ENCODE measurements around the gene ASB13.

Gene ASB13

DNA sequence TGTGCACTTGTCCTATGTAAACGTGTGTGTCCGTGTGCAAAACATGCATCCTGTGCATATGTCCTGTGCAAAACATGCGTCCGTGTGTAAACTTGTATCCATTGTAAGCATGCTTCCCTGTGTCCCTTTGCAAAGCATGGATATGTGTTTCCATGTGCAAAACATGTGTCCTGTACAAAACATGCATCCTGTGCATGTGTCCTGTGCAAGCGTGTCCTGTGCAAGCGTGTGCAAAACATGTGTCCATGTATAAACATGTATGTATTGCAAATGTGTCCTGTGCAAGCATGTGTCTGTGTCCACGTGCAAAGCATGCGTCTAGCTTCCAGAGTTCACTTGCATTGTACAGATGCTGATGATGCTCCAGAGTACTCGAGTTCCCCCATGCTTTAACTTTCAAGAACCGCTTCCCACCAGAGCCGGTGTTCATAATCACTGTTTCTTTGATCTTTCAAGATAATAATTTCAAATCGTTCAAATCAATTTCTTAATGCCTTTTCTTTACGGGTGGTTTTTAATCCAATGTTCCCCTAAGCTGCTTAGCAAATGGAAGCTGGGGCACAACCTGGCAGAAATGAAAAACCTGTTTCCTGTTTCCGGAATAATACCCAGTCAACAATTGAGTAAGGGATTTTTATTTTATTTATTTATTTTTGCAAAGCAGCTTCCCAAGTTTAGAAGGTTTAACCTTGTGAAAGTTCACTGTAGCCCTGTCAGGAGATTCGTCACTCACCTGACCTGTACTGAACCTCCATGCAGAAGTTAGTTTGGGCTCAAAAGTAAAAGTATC is 641 bp upstream of the ASB13 start:
- FAIRE-seq = no peak
- TF ChIP-seq POLR2AphosphoS5 (IDR thresholded peaks at IDR 0.05; ENCODE audit: low read depth, low read length) (no peak), TAF1 (IDR thresholded peaks at IDR 0.05; ENCODE audit: borderline replicate concordance, low read depth, low read length) (no peak), POLR2A (IDR thresholded peaks at IDR 0.05; ENCODE audit: low read depth, low read length) (no peak)
- no peak for DNase-seq (ENCODE audit: insufficient read length)

DNA sequence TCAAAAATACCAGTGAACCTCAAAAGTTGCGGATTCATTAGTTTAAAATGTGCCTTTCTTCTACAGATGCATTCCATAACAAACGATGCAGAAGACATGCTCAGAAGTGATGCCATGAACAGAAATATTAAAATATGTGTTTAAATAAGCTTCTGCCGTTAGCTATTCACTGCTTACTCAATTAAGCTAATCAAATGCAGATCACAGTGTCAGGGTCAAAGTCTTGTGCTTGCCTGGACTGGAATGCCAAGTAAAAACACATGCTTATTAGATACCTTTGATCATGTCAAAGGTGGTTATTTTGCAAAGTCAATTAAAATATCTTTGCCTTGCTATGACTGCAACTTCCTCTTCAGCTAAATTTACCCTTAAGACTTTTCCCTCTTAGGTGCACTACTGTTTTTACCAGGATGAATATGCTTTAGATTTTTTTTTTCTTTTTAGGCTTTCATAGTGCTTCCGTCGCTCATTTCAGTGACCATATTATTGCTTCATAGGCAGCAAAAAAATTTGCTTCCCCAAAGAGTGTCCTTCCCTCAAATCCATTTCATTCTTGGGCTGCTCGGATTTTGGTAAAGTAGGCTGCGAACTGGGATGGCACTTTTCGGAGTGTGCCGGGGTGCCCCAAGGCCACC is 905 bp downstream of the ASB13 start:
- FAIRE-seq (no peak), DNase-seq (ENCODE audit: insufficient read length) (no peak)
- no peak for TF ChIP-seq TAF1 (IDR thresholded peaks at IDR 0.05; ENCODE audit: borderline replicate concordance, low read depth, low read length)
- no peak for TF ChIP-seq POLR2AphosphoS5 (IDR thresholded peaks at IDR 0.05; ENCODE audit: low read depth, low read length)
- TF ChIP-seq POLR2A (IDR thresholded peaks at IDR 0.05; ENCODE audit: low read depth, low read length) = no peak

DNA sequence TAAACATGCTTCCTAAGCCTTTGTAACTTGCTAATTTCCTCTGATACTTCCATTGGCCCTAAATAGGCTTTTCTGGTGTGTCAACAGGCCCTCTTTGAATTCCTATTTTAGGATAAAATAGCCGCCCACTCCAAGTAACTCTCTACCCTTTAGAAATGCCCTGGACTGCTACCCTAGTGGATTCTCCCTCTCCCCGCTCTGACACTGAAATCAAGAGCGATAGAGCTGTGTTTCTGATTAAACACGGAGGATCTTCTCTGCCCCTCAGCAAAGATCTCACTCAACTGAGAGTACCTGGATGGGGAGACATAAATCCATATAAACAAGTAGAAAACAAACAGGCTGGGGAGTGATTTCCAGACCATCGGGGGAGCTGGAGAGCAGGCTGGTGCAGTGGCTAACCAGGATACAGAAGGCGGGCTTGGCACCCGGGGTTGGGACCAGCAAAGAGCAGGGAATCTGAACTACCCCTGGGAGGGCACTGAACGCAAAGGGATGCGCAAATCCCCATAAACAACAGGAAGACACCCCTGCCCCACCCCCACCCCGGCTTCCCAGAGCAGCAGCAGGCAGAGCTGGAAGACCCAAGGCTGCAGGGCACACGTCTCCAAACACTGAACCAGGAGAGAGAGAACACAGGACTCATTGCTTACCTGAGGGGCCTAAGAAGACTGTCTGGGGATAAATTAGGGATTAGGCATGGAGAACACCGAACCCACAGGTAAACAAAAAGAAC is 2.5 kb downstream of the ASB13 start:
- TF ChIP-seq TAF1 (IDR thresholded peaks at IDR 0.05; ENCODE audit: borderline replicate concordance, low read depth, low read length) = no peak
- TF ChIP-seq POLR2A (IDR thresholded peaks at IDR 0.05; ENCODE audit: low read depth, low read length) = no peak
- TF ChIP-seq POLR2AphosphoS5 (IDR thresholded peaks at IDR 0.05; ENCODE audit: low read depth, low read length) = no peak
- DNase-seq (ENCODE audit: insufficient read length) (no peak), FAIRE-seq (no peak)

DNA sequence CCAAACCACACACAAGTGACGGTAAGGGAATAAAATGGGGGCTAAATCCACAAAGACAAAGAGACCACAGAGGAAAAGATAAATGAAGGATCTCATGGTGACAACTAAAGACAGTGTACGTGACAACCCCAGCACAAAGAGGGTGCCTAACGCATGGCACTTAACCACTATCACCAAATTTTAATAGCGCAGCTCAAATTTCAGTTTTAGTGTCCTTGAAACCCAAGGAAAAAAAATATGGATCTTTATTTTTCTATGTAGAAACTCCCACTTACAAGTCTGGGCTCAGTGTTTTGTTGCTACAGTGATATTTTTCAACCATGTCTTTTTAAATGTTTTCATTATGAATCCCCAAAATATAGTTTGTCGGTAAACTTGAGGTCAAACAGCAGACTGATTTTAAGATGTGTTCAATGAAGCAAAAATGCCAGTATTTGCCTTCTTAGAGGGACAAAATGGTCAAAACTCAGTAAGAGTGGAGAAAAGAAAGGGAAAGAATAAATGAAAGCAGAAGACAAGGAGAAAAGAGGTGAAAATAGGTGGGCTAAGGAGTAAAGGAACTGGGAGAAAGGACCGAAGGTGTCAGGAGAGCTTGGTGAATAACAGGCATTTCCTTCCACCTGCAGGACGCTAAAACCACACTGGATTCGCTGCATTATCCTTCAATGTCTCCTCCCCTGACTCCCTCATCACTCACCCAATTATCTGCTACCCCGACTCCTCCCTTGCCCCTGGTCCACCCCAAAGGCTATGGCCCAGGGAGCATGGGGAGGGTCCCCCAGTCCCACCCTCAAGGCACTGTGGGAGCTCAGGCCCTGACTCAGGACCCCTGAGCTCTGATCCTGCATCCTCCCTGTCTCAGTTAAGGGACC is 3.5 kb downstream of the ASB13 start:
- DNase-seq (ENCODE audit: insufficient read length) (no peak), FAIRE-seq (peak; percentile 21)
- TF ChIP-seq TAF1 (IDR thresholded peaks at IDR 0.05; ENCODE audit: borderline replicate concordance, low read depth, low read length) (no peak), POLR2AphosphoS5 (IDR thresholded peaks at IDR 0.05; ENCODE audit: low read depth, low read length) (no peak), POLR2A (IDR thresholded peaks at IDR 0.05; ENCODE audit: low read depth, low read length) (no peak)

DNA sequence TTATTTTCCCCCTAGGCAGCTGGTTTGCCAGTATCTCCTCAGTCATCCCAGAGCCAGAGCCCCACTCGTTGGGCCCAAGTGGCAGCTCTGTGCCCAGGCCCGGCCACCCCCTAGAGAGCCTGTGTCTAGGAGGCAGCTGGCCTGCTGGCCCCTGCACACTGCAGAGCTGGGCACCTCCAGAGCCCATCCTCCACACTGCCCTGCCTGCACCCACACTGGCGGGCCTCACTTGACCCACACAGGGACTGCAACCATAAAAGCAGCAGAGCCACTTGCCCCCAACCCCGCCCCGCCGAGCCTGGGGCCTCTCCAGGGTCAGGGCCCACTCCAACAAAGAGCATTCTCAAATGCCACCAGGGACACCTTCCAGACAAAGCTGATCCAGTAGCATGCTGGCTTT is 5.4 kb downstream of the ASB13 start:
- DNase-seq (ENCODE audit: insufficient read length) (no peak), FAIRE-seq (no peak)
- TF ChIP-seq POLR2AphosphoS5 (IDR thresholded peaks at IDR 0.05; ENCODE audit: low read depth, low read length) (no peak), TAF1 (IDR thresholded peaks at IDR 0.05; ENCODE audit: borderline replicate concordance, low read depth, low read length) (no peak), POLR2A (IDR thresholded peaks at IDR 0.05; ENCODE audit: low read depth, low read length) (no peak)

DNA sequence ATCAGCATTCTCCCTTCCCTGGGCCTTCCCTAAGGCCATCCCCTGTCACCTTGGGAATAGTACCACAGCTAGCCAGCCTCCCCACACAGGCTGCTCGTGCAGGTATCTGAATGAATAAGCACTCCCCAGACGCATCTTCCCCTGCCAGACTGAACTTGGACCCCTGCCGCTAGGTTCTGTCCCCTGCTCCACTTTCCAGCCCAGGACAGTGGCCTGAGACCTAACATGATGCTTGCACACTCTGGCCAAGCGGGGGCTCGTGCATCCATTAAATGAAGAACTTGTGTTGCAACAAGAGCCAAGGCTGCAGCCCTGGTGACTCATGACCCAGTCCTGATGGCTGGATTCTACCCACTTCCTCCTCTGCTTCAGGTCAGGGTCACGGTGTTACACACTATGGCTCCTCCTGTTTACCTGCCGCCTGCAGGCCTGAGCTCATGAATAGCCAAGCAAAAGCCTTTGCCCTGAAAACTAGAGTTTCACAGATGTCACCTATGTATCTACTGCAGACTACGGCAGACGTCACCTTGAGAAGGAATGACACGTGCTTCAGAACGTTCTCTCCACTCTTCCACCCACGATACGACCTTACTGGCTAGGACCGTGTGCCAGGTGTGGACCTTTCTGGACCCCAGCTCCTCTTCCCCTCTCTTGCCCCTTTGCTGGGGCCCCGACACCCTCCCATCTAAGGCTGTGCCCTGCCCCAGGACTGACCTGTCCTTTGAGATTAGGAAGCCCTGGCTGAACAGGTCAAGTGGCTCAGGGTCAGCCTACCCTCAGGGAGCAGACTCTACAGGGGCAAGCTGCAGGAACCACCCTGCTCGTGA is 6.5 kb downstream of the ASB13 start:
- TF ChIP-seq POLR2A (IDR thresholded peaks at IDR 0.05; ENCODE audit: low read depth, low read length) = no peak
- no peak for TF ChIP-seq POLR2AphosphoS5 (IDR thresholded peaks at IDR 0.05; ENCODE audit: low read depth, low read length)
- TF ChIP-seq TAF1 (IDR thresholded peaks at IDR 0.05; ENCODE audit: borderline replicate concordance, low read depth, low read length) = no peak
- no peak for DNase-seq (ENCODE audit: insufficient read length)
- FAIRE-seq = peak; percentile 90

DNA sequence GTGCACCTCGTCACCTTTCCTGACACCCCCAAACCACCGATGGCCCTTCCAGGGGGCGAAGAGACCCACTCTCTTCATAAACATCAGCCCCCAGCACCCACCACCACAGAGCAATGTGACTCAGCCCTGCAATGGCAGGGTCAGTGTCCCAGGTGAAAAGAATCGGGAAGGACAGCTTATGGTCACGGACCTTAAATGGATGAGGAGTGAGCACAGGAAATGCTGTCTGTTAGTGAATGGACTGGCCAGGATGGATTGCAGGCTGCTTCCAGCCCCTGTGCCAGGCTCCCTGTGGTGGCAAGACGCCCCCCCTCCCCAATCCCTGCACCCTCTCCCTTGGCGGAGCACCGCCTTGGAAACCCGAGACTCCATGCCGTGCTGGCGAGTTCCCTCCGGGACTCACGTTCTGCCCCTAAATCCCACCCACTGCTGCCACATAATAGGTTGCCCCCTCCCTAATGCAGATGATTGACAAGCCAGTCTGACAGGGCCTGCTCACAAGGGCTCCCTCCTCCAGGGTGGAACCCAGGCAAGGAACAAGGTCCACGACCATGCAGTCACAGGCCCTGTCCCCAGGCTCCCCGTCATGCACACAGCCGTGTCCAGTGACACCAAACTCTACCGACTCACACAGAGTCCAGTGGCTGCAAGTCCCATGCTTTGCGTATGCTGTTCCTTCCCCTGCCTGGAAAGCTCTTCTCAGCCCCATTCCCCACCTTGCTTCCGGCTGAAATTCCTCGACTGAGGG is 7.3 kb downstream of the ASB13 start:
- DNase-seq (ENCODE audit: insufficient read length) = no peak
- no peak for FAIRE-seq
- TF ChIP-seq POLR2A (IDR thresholded peaks at IDR 0.05; ENCODE audit: low read depth, low read length) (no peak), TAF1 (IDR thresholded peaks at IDR 0.05; ENCODE audit: borderline replicate concordance, low read depth, low read length) (no peak)

DNA sequence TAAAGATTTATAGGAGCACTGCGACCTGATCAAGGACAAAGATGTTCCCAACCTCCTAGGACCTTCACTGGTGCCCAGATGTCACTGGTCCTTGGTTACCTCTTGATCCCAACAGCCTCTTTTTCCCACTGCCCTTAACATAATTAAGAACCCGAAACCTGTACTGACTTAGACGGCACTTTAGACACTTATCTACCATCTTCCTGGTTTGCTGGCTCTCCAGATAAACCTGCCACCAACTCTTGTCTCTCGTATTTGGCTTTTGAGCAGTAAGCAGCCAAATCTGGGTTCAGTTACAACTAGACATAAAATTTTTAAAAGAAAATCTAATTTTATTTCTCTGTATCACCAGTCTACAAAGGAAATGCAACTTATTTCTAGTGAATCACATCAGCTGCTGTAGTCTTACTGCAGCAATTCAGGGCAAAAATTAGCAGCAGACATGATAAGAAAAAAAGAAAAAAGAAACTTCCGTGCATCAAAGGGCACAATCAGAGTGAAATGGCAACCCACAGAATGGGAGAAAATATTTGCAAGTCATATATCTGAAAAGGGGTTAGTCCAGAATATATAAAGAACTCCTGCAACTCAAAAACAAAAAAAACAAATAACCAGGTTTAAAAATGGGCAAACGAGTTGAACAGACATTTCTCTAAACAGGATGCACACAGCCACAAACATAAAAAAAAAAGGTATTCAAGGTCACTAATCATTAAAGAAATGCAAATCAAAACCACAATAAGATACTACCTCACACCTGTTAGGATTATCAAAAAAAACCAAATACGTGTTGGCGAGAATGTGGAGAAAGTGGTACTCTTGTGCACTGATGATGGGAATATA is 9.4 kb downstream of the ASB13 start:
- FAIRE-seq (no peak), DNase-seq (ENCODE audit: insufficient read length) (no peak)
- no peak for TF ChIP-seq POLR2A (IDR thresholded peaks at IDR 0.05; ENCODE audit: low read depth, low read length)

DNA sequence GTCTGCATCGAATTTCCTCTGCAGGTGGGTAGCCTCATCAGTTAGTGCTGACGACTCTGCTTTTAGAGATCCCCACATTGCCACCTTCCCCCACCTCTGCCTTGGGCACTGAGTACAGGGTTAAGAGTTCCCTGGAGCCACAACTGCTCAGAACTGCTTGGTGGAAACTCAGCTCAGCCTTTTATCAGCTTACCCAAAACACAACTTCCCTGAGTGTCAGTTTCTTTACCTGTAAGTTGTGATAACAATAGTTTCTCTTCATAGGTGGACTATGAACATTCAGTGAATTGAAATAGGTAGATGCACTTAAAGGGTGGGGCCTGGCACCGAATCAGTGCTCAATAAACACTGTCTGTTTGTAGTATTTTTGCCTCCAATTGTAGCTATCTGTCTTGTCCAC is 11.3 kb downstream of the ASB13 start:
- DNase-seq (ENCODE audit: insufficient read length) = no peak

More for the DNA sequence above, 11.3 kb downstream of the ASB13 start:
- no peak for FAIRE-seq
- no peak for TF ChIP-seq POLR2AphosphoS5 (IDR thresholded peaks at IDR 0.05; ENCODE audit: low read depth, low read length)
- TF ChIP-seq TAF1 (IDR thresholded peaks at IDR 0.05; ENCODE audit: borderline replicate concordance, low read depth, low read length) = no peak
- TF ChIP-seq POLR2A (IDR thresholded peaks at IDR 0.05; ENCODE audit: low read depth, low read length) = no peak

Measured in GM12892 (cell line).